GM18498 (cell line): ENCODE results near the gene PRKG1.
"Not testable (repeated sequence)": the region's sequence is repeated elsewhere in the genome, so short reads cannot be mapped to it uniquely, and the experiment has no call there.

Source experiments
- ATAC-seq: cut with Tn5 transposase; IDR thresholded peaks from one replicate; pipeline ENCODE4 v1.9.1; 2021; ENCODE audit warnings: mild to moderate bottlenecking, moderate library complexity; ENCODE audit not compliant: unreplicated experiment

PRKG1 gene

GRCh38 chr10:52027055-52027705 lies 952.9 kb downstream of the PRKG1 start:
- no peak for ATAC-seq

GRCh38 chr10:52028523-52028858 lies 954.2 kb downstream of the PRKG1 start:
- no peak for ATAC-seq

GRCh38 chr10:52029628-52030027 lies 955.3 kb downstream of the PRKG1 start:
- no peak for ATAC-seq

GRCh38 chr10:52030051-52030790 lies 955.9 kb downstream of the PRKG1 start:
- ATAC-seq = no peak

- ATAC-seq = no peak
Observed at GRCh38 chr10:52030975-52031374, 956.7 kb downstream of the PRKG1 start.

- ATAC-seq = no peak
Observed at GRCh38 chr10:52031771-52032170, 957.5 kb downstream of the PRKG1 start.

GRCh38 chr10:52032681-52033629 lies 958.7 kb downstream of the PRKG1 start:
- ATAC-seq = no peak

GRCh38 chr10:52039002-52039793 lies 964.9 kb downstream of the PRKG1 start:
- not testable (repeated sequence) for ATAC-seq

GRCh38 chr10:52040486-52040885 lies 966.2 kb downstream of the PRKG1 start:
- ATAC-seq = no peak

GRCh38 chr10:52043811-52044210 lies 969.5 kb downstream of the PRKG1 start:
- no peak for ATAC-seq

- no peak for ATAC-seq
Observed at GRCh38 chr10:52048051-52048450, 973.8 kb downstream of the PRKG1 start.

GRCh38 chr10:52050429-52051047 lies 976.3 kb downstream of the PRKG1 start:
- ATAC-seq = no peak

GRCh38 chr10:52053497-52053896 lies 979.2 kb downstream of the PRKG1 start:
- no peak for ATAC-seq

- ATAC-seq = no peak
Observed at GRCh38 chr10:52056291-52056690, 982.0 kb downstream of the PRKG1 start.

- ATAC-seq = no peak
Observed at GRCh38 chr10:52059089-52059488, 984.8 kb downstream of the PRKG1 start.

GRCh38 chr10:52063159-52063558 lies 988.9 kb downstream of the PRKG1 start:
- no peak for ATAC-seq

GRCh38 chr10:52064084-52064845 lies 990.0 kb downstream of the PRKG1 start:
- no peak for ATAC-seq

- ATAC-seq = no peak
Observed at GRCh38 chr10:52066383-52066782, 992.1 kb downstream of the PRKG1 start.

GRCh38 chr10:52068485-52068884 lies 994.2 kb downstream of the PRKG1 start:
- no peak for ATAC-seq

- ATAC-seq = no peak
Observed at GRCh38 chr10:52071814-52072213, 997.5 kb downstream of the PRKG1 start.
